Skeletal muscle cell (primary cell): Measurements from ENCODE around the gene FOXI1.
A peak's percentile ranks its signal among the peaks of the same experiment; 100 is the strongest.
"Not testable (repeated sequence)": the region's sequence is repeated elsewhere in the genome, so short reads cannot be mapped to it uniquely, and the experiment has no call there.

ENCODE experiments used
- DNase-seq: peaks from one replicate; pipeline ENCODE4 v3.0.0-alpha.2; 2010; ENCODE audit warnings: low read depth
- H3K4me3 ChIP-seq: 2 replicates; pipeline ENCODE4 v1.5.1; 2011; ENCODE audit warnings: low read depth, mild to moderate bottlenecking, control low read depth, low read length, moderate library complexity

Gene FOXI1

DNA sequence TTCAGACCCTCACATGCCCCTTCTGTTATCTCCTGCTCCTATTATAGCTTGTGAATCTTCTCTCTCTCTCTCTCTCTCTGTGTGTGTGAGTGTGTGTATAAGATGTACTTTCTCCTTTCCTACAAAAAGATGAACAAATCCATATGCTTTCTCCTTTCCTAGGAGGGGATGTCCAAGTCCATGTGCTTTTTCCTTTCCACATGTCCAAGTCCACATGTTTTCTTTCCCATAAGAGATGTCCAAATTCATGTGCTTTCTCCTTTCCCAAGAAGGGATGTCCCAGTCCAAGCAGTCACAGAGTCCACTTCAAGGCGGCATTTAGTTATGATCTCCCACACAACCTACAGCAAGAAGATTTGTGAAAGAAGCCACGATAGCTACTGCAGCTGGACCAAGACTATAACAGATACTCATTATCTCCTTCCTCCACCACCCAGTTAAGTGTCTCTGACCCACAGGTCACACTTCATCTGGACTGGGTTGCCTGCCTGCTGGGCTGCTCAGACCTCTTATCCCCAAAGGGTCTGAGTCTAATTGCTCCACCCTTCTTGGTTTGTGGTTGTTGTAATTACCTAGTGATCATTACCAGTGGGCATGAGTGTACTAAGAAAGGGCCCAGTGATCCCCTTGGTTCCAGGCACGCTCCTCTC lies 18.4 kb upstream of the FOXI1 start:
- no peak overlapping the region for H3K4me3 ChIP-seq
- DNase-seq: no peak

DNA sequence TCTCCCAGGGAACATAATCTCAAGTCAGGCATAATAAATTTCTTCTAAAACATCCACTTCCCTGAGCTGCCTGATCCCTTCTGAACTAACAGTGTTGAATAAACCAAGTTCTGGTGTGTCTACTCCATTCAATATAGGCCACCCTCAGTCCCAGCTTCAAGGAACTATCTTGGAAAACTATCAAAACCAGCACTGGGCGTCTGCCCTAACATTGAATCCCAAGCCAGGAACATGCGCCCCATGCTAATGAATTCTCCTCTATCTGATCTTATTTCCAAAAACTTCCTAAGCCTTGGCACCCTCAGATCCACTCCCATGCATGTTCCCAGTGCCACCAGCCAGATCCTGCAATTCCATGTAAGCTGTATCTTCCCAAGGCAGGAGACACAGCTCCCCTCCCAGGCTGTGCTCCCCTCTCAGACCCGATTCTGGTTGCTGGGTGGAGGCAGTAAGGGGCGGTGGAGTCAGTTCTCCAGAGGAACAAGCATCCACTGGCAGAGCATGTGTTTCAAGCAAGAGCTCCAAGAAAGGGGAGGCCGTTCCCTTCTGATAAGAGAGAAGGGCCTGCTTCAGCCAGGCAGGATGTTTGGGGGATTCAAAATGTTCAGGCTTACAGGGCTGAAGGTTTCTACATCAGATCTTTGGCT lies 13.1 kb upstream of the FOXI1 start:
- no peak for DNase-seq
- H3K4me3 ChIP-seq: no peak overlapping the region

DNA sequence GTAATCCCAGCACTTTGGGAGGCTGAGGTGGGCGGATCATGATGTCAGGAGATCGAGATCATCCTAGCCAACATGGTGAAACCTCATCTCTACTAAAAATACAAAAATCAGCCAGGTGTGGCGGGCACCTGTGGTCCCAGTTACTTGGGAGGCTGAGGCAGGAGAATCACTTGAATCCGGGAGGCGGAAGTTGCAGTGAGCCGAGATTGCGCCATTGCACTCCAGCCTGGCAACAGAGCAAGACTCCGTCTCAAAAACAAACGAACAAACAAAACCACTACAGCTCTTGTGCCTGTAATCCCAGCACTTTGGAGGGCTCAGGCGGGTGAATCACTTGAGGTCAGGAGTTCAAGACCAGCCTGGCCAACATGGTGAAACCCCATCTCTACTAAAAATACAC lies 11.4 kb upstream of the FOXI1 start:
- H3K4me3 ChIP-seq, DNase-seq: not testable (repeated sequence)

GRCh38 chr5:170095646-170096045 lies 10.1 kb upstream of the FOXI1 start:
- DNase-seq: no peak
- H3K4me3 ChIP-seq: no peak overlapping the region

DNA sequence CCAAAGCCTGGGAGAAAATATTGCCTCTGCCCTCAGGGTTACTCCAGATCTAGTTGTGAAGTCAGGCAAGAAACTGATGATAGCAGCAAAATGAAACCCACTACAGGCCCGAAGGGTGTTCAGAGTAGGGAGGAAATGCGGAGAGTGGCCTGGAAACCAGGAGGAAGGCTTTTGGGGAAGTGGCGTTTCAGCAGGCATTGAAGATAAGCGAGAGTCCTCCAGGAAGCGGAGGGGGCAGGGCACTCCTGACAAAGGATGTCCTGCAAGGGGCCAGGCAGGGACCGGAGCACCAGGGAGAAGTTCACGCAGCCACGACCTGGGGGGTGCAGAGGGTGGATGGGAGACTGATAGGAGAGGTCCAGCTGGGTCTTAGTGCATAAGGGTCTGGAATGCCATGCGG lies 7.8 kb upstream of the FOXI1 start:
- no peak for DNase-seq
- H3K4me3 ChIP-seq: no peak overlapping the region

DNA sequence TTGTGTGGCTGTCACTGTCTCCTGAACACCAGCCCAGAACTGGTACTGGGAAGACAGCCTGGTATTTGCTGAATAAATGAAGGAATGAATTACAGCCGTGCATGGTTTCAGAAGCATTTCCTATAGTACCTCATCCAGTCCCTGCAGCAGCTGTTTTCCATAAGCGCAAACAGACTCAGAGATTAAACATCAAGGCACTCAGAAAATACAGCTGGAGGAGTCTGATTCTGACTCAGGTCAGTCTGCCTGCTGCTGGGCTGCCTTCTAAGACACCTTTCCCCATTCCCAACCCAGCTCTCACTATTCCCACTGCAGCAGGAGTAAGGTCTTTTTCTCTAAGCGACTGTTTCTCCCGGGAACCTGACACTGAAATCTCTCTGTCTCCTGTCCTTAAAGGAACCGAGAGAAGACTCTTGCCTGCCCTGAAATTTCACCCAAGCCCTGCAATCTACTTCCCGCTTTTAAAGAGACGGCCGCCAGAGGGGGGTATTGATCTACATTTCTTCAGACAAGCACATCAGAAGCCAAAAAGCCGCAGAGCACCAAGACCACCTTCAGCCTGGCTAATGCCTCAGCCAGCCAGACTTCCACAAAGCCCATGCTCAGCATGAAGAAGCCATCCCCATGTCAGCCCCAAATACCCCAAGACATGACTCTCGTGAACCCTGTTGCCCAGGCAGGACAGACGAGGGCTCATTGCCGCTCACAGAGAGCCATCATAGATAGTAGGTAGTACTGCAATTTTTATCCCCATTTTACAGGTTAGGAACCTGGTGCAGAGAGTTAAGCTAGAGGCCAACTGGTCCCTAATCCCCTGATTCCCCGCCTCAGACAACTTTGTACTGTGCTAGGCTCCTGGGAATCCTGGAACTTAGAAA lies 5.4 kb upstream of the FOXI1 start:
- no peak overlapping the region for H3K4me3 ChIP-seq
- DNase-seq: peak; percentile 33

DNA sequence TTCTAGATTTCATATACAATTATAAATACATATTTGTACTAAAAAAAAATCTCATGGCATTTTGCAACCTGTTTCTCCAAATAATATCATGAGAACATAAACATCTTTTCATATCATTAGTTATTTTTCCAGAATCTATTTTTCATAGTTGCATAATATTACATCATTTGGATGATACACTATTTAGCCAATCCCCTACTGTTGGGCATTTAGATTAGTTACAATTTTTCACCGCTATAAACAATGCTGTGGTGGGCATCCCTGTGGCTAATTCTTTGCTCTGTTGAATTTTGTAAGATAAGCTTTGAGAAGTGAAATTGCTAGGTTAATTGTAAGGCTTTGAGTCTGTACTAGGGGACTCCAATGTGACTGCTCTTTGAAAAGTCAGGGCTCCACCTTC lies 2.2 kb upstream of the FOXI1 start:
- H3K4me3 ChIP-seq: no peak overlapping the region
- no peak for DNase-seq

DNA sequence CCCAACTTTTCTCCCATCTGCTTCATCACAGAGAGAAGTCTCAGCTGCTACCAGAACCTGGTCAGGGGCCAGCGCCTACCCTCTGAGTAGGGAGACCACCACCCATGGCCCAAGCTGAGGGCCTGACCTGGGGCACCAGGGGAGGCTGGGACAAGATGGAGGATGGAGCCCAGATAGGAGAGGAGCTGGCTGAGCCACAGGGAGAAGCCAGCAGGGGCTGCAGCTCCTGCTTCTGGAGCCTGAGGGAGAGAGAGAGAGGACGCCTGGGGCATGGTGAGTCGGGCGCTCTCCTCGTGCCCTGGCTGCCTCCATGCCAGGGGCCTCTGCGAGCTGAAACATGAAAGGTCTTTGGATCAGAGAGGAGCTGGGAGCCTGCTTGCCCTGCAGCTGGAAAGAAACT lies 1.4 kb upstream of the FOXI1 start:
- no peak overlapping the region for H3K4me3 ChIP-seq
- no peak for DNase-seq

DNA sequence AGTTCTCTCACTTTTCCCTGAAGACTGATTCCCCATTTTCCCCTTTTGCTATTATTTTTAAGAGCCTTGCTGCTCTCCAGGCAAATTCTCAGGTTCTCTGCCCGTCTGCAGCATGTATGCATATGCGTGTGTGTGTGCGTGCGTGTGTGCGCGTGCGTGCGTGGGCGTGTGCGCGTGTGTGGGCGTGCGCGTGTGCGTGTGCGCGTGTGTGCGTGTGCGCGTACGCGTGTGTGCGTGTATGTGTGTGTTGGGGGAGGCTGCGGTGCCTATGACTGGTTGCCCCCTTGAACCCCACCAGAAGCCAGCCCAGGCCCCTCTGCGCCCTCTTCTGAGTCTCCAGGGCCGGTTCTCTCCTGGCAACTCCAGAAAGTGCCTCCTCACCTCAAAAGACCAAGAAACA lies 987 bp upstream of the FOXI1 start:
- H3K4me3 ChIP-seq: no peak overlapping the region
- no peak for DNase-seq

- H3K4me3 ChIP-seq: no peak overlapping the region
- DNase-seq: no peak
These were observed 2.0 kb downstream of the FOXI1 start for GRCh38 chr5:170107674-170108073.

GRCh38 chr5:170108266-170108785 lies 2.6 kb downstream of the FOXI1 start:
- DNase-seq: no peak
- H3K4me3 ChIP-seq: no peak overlapping the region

DNA sequence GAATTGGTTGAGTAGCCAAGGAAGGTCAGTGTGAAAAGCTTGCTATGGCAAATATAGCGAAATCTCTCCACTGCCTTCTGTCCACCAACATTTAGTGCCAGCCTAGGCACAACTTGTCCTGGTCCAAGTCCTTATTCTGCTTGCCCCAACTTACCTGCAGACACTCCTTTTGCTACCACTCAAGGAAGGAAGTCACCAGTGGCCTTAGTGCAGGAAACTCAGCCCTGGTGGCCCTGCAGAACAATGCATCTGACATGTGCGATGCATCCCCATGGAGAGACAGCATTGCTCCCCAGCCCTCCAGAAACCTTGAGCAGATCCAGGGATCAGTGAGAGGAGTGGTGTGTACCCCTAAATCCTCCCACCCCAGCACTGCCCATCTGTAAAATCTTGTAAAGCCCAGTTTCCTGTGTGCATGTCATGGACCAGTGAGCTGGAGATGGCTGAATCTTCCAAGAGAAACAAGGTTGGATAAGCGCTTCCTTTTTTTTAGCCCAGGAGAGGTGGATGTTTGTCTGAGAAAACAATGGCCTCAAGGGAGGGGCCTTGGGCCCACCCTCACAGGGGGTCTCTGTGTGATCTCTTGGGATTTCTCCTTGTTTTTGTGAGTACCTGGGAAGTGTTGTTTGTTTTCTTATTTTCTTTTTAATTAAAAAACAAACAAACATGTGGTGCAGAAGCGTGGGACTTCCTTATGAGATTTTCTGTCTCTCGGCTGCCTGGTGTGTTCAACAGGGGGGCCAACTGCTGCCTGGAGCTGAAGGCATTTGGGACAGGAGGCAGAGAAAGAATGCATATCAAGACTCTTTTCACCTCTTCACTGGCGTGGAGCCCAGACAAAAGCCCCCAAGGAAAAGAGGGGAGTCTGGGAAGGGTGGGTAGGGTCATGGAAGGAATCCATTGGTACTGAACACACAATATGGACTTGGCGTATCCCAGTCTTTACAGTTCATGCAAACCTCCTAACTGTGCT lies 3.6 kb downstream of the FOXI1 start:
- H3K4me3 ChIP-seq: no peak overlapping the region
- DNase-seq: no peak

- DNase-seq: no peak
- H3K4me3 ChIP-seq: no peak overlapping the region
These were observed 4.8 kb downstream of the FOXI1 start for GRCh38 chr5:170110403-170111087.

GRCh38 chr5:170111088-170111785 lies 5.5 kb downstream of the FOXI1 start:
- H3K4me3 ChIP-seq: no peak overlapping the region
- no peak for DNase-seq

- no peak overlapping the region for H3K4me3 ChIP-seq
These were observed 7.3 kb downstream of the FOXI1 start for GRCh38 chr5:170112876-170113521.

GRCh38 chr5:170113522-170113900 lies 7.8 kb downstream of the FOXI1 start:
- no peak overlapping the region for H3K4me3 ChIP-seq
- no peak for DNase-seq

More at GRCh38 chr5:170112876-170113521, 7.3 kb downstream of the FOXI1 start:
- DNase-seq: no peak

DNA sequence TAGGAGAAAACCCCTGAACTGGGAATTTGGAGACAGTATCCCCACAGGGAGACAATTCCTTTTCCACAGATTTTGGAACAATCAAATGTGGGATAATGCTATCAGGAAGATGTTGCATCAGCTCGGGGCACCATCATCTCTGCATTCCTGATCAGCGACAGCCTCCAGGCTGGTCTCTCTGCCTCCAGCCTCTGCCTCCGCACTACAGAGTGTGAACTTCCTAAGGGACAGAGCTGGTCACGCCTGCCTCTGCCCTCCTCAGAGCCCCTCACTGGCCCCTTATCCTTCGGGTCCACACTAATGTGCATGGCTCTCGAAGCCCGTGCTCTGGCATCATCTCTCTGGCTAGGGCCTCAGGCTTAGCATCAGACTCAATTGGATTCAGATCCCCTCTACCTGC lies 8.6 kb downstream of the FOXI1 start:
- no peak overlapping the region for H3K4me3 ChIP-seq
- DNase-seq: no peak

- no peak for DNase-seq
These were observed 10.2 kb downstream of the FOXI1 start for GRCh38 chr5:170115925-170116324.

More at GRCh38 chr5:170115925-170116324, 10.2 kb downstream of the FOXI1 start:
- H3K4me3 ChIP-seq: no peak overlapping the region
